Transverse colon (tissue), 3 donors: ENCODE results near the gene RBL1.

ENCODE experiments used
- EP300 ChIP-seq: sonication (generic); formaldehyde crosslinking; IDR thresholded peaks from one replicate; pipeline ENCODE4 v1.6.1; 2017; ENCODE audit warnings: antibody characterized with exemption, low read depth
- TF ChIP-seq, protein P1 (sequence below), 5 experiments: fragments of 200-600 bp in 3 of 5; fragments of 450-650 bp in 2 of 5; sonication (generic) in 3 of 5; IDR thresholded peaks; 1 replicate in 2 of 5; 2 replicates in 3 of 5; pipeline ENCODE4 v1.5.1; 2016 to 2017; ENCODE audit warnings: antibody characterized with exemption in 5 of 5, inconsistent platforms in 3 of 5, mild to moderate bottlenecking in 2 of 5, moderate library complexity in 1 of 5

DNA sequence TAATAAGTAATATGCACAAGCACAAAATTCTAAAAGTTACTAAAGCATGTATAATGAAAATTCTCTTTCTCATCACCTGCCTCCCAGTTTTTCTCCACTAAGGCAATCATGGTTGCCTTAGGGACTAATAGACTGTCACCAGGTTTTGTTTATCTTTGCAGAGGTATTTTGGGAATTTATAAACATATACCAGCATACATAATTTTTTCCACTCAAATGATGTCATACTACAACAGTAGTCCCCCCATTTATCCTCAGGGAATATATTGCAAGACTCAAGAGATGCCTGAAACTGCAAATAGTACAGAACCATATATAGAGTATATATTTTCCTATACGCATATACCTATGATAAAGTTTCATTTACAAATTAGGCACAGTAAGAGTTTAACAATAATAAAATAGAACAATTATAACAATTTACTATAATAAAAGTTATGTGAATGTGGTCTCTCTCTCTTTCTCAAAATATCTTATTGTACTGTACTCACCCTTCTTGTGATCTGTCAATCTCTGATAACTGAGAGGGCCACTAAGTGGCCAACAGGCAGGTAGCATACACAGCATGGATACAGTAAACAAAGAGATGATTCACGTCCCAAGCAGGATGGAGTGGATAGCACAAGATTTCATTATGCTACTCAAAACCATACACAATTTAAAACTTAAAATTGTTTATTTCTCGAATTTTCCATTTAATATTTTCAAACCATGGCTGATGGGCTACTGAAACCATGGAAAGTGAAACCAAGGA is 19.7 kb downstream of the RBL1 start:
- TF ChIP-seq, protein P1, sequence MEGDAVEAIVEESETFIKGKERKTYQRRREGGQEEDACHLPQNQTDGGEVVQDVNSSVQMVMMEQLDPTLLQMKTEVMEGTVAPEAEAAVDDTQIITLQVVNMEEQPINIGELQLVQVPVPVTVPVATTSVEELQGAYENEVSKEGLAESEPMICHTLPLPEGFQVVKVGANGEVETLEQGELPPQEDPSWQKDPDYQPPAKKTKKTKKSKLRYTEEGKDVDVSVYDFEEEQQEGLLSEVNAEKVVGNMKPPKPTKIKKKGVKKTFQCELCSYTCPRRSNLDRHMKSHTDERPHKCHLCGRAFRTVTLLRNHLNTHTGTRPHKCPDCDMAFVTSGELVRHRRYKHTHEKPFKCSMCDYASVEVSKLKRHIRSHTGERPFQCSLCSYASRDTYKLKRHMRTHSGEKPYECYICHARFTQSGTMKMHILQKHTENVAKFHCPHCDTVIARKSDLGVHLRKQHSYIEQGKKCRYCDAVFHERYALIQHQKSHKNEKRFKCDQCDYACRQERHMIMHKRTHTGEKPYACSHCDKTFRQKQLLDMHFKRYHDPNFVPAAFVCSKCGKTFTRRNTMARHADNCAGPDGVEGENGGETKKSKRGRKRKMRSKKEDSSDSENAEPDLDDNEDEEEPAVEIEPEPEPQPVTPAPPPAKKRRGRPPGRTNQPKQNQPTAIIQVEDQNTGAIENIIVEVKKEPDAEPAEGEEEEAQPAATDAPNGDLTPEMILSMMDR (IDR thresholded peaks at IDR 0.05): no peak
- no peak for TF ChIP-seq EP300
